ENCODE results near the gene PIP5K1C.
A peak's percentile ranks its signal among the peaks of the same experiment; 100 is the strongest.

PIP5K1C gene

DNA sequence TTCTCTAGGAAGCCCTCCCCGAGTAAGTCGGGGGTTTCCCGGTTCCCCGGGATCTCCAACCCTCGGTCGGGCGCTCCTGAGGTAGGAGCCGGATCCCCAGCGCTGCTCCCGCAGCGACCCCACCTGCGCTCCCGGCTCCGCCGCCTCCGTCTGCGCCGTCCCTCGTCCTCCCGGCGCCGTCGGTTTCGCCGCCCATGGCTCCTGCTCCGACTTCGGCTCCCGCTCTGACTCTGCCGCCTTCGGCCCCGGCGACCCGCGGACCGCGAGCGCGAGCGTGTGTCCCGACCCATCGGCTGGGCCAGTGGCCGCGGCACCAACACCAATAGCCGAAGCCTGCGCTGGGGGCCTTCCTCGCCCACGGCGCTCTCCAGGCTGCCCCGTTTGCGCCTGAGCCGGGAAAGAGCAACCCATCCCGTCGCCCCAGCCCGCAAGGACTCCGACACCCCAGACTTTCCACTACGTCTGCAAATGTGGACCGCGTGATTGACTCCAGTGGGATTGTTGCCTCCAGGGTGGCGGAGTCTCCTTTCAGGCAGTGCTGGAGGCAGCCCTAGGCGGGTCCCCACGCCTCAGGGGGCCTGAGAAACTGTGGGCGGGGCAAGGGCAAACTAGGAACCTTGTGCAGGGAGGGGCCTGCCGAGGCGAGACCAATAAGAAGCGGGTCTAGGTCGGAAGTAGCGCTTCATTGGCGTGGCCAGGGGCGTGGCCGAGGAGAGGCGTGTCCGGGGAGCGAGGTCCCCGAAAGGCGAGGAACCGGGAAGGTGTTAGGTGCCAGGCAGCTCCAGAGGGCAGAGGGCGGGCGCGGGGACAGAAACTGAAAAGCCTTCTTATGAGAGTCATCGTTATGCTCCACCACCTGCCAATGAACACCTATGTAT is 73.6 kb downstream of the PIP5K1C start, which contains the start of gene CACTIN:
CACTIN (minus strand) TSS at position 318 of the 878 bp plus-strand sequence; CDS start at position 290, 28 bp downstream.
- peak; percentile 100 for DNase-seq (ENCODE audit: low spot score)

DNA sequence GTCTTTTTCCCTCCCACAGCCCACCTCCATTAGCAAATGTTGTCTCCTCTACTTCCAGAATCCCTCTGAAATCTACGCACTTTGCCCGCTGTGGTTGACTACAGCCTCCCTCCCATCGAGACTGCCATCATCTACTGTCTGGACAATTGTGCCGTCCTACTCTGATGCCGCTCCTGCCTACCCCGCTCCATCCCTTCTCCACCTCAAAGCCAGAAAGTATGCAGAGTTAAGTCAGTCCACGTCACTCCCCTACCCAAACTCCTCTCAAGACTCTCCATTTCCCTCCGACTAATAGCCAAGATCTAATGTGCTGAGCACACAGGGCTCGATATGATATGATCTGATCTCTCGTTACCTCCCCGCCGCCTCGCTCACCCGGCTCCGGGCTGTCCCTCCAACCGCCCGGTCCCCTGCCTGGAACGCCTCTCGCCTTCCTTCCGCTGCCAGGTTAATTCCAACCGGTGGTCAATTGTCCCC is 74.2 kb downstream of the PIP5K1C start:
- peak; percentile 37 for DNase-seq (ENCODE audit: low spot score)

DNA sequence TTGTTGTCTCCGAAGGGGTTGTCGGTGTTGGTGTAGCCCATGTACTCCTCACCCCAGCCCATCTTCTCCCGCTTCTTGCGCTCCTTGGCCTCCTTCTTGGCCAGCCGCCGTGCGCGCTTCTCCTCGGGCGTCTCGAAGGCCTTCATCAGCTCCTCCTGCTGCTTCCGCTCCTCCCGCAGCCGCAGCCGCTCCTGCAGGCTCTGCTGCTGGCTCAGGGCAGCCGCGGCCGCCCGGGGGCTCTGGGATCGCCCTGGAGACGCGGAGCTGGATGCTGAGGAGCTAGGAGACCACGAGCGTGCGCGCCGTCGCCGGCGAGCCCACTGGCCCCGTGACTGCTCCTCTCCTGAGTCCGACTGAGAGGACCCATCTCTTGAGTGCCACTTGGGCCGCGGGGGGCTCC is 76.6 kb downstream of the PIP5K1C start:
- no peak for DNase-seq (ENCODE audit: low spot score)

DNA sequence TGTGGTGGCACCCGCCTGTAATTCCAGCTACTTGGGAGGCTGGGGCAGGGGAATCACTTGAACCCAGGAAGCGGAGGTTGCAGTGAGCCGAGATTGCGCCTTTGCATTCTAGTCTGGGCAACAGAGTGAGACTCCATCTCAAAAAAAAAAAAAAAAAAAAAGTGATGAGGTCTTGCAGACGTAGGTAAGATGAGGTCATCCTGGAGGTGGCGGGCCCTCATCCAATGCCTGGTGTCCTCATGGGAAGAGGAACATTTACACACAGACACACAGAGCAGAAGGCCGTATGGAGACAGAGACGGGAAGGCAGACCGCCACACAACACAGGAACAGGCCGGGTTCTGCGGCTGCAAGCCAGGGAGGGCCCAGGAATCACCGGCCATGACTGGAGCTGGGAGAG is 78.0 kb downstream of the PIP5K1C start:
- no peak for DNase-seq (ENCODE audit: low spot score)

DNA sequence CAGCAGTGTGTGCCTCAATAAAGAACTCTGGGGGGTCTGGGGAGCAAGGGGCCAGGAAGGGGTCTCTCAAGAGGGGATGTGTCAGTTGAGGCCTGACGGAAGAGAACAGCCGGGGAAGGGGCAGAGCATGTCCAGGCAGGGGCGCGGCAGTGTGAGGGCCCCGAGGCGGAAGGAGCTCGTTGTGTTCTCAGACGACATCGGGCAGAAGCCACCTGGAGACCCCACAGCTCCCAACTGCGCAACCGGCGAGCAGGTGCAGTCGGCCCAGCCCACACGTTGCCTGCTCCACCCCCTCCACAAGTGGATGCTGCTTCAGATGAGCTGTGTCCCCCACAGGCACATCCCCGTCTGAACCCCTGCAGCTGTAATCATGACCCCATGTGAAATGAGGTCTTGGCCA is 78.6 kb downstream of the PIP5K1C start:
- no peak for DNase-seq (ENCODE audit: low spot score)

DNA sequence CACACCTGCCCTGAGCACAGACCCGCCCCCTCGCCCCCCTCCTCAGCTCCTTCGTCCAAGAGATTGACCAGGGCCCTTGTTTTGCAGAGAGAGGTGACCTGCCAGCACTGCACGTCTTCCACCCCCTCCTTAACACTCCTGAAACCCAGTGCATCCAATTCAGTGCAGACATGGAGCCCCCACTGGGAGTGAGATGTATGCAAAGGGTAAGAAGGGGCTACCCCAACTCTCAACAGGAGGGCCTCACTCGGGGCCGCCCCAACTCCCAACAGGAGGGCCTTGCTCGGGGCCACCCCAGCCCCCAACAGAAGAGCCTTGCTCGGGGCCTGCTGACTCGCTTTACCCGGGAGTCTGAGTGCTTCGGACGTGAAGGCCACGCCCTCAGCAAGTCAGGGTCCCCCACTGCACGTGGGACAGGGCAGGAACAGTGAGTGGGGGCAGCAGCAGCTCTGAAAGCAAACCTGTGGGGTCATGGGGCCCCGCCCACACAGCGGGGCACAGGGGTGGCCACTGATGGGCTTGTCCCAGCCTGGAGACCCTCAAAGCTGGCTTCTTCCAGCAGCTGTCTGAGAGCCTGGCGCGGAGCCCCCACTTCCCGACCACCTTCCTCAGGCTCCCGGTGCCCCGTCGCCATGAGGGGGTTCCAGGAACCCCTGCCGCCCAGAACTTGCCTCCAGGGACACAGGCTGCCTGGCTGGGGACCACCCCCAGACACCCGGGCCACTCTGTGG is 79.3 kb downstream of the PIP5K1C start:
- DNase-seq (ENCODE audit: low spot score), result no peak

DNA sequence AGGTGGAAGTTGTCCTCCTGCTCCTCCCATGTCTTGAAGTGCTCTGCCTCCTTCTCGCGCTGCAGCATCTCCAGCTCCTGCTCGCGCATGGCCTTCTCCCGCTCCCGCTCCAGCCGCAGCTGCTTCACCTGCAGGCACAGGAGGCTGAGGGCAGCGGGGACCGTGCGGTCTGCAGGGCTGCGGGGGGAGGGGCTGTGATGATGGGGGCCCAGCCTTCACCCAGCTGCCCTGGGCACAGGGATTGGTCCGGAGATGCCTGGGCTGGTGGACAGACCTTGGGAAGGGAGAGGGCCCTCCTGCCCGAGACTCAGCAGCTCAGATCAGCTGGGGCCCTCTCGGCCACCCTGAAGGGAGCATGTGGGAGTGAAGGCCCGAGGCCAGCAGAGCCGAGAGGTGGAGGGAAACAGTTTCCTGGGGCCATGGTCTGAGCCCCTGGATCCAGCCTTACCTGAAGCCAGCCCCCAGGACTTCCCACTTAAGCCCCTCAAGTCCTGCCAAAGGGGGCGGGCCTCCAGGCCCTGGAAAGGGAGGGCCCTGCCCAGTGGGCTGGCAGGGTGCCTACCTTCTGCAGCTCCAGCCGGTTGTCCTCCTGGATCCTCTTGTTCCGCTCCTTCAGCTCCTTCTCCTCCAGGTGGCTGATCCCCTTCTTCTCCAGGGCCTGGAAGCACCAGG is 80.0 kb downstream of the PIP5K1C start:
- DNase-seq (ENCODE audit: low spot score), result peak; percentile 36

DNA sequence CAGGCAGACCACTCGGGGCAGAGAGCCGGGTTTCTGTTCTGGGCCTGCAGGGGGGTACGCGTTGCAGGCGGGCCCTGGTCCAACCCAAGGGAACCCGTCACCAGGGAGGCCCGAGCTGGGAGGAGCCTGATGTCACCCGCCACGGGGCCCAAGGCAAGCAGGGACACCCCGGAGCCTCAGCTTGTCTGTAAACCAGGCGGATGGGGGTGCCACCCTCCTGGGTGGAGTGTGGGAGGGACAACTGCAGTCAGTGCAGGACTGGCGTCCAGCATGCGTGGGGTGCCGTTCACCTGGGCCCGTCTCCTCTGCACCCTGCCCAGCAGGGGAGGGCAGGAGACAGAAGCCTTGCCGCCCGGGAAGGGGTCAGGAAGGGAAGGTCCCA is 80.6 kb downstream of the PIP5K1C start:
- no peak for DNase-seq (ENCODE audit: low spot score)

DNA sequence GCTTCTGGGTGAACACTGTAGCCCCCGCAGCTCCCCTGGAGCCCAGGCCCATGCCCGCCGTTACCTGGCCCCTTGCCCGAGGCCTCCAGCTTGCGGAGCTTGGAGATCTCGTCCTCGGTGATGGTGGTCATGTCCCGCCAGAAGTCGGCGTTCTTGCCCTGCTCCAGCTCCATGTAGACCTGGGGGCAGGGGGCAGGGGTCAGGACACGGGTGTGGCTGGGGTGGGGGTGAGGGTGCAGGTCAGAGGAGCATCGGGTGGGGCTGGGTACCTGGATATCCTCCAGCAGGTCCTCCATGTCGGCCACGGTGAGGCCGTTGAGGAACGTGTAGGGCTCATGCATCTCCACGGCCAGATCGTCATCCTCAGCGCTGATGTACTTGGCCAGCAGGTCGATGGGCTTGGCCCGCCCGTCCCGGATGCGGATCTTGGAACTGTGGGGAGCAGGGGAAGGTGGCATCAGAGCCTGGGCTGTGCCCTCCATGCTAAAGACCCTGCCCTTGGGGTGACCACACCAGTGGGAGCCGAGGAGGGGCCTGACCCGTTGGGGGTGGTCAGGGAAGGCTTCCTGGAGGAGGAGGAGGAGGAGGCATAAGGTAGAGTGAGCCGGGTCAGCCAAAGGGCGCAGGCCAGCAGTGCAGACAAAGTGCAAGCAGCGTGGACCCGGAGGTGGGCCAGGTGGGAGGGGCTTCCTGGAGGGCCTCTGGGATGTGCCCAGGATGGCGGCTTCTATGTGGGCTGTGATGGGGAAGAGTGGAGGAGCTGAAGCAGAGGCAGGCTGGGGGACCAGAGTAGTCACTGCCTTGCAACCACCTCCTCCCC is 81.2 kb downstream of the PIP5K1C start:
- no peak for DNase-seq (ENCODE audit: low spot score)

DNA sequence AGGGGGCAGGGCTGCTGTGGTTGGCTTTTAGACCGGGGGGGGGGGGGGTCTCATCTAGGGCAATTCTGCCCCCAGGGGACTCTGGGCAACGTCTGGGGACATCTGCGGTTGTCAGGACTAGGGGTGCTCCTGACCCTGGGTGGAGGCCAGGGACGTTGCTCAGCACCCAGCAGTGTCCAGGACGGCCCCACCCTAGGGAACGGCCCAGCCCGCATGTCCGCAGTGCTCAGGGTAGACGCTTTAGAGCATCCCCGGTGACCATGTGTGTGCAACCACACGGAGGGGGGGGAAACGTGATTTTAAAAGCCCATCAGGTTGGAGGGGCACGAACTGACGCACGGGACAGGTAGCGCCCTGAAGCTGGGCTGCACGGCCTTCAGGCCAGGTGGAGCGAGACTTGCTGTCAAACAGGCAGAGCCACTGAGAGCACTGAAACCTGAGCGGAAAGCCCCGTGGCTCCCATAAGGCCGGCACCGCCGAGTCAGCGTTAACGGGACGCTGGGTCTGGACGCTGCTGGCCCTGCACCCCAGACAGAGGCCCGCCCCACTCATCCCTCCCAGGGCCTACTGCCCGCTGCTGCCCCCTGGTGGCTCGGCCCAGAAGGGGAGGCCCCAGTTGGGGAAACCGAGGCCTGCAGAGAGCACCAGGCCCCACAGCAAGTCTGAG is 82.0 kb downstream of the PIP5K1C start:
- peak; percentile 94 for DNase-seq (ENCODE audit: low spot score)

DNA sequence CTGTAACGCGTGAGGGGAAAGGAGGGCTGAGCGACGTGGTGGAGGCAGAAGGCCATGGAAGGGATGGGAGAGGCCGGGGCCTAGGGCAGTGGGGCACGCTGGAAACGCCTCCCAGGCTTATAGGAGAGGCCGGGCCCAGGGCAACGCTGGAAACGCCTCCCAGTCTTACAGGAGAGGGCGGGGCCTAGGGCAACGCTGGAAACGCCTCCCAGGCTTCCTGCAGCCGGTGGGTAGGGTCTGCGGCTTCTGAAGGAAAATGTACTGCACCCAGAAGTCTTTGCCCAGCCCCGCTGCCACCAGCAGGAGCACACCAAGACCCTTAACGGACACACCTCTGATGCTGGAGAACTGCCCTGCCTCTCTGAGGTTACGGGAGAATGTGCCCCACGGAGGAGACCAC is 82.8 kb downstream of the PIP5K1C start:
- DNase-seq (ENCODE audit: low spot score), result no peak

DNA sequence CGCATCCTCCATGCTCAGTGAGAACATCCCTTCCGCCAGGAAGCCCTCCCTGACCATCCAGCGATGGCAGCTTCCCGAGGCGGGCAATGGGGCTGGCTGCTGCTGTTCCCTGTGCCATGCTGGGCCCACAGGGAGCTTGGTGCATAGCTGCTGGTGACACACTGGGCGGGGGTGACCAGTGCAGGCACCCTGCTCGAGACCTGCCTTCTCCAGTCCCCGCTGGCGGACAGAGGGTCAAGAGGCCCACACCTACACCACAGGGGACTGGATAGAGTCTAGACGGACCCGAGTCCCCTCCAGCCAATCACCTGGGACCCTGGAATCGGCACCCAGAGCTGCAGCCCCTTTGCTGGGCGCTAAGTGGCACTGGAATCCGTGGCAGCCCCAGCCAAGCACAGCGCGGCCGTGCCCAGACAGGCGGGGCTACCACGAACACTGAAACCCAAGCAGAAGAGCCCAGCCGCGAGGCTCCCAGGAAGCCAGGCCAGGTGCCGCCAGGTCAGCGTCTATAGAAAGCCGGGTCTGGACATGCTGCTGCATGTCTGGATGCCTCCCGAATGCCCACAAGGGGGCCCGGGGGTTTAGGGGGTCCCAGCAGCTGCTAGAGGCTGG is 84.6 kb downstream of the PIP5K1C start:
- no peak for DNase-seq (ENCODE audit: low spot score)

DNA sequence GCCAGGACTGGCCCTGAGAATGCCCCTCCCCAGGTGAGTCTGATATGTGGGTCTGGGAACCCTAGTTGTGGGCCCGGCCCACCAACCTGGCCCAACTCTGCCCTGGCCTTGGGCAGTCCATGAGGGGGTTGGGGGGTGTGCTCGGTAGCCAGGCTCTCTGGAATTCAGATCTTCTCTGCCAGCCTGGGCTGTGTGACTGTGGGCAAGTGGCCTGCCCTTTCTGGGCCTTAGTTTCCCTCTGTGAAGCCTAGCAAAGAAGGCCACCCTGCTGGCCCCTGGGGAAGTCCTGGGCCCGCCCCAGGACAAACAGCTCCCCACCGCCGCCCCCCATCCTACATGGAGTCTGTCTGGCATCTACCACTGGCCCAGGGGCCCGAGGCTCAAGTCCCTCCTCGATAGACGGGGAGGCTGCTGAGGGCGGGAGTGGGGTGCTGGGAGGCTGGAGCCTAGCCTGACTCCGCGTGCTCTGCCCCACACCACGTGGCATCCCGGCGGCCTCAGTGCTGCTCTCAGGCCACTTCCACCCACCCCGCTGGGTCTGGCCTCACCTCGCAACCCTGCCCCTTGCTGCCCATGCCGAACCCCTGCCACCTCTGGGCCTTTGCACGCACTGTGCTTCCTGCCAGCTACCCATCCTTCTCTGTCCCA is 85.3 kb downstream of the PIP5K1C start:
- DNase-seq (ENCODE audit: low spot score), result no peak

DNA sequence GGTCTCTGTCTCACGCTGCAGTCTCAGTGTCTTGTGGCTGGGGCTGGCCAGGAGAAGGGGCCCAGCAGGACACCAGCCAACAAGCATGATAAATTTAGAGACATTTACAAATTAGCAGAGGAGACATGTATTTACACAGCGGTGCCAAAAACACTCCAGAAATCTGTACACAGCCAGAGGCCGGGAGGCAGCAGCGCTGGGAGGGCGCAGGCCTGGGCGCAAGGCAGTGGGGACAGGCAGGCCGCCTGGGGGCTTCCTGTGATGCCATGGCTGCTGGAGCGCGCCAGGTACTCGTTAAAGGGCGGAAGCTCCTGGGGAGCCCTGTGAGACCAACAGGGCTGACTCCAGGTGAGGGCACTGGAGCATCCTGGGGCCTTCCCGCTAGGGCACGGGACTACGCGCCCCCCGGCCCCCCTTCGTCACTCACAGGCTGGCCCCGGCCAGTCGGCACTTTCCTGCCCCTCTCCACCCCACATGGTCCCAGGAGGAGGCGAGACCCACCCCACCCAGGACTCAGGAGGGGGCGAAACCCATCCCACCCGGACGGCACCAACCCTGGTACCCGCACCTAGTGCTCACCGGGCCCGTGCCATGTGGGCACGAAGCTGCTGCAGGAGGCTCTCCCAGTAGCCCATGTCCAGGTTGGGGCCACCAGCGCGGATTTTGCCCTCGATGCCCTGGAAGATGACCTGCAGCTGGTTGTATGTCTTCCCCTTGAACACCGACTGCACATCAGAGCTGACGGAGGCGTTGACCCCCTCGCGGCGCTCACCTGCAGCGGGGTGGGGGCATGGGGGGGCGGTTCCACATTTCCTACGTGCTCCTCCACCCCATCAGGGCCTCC is 86.2 kb downstream of the PIP5K1C start:
- no peak for DNase-seq (ENCODE audit: low spot score)

DNA sequence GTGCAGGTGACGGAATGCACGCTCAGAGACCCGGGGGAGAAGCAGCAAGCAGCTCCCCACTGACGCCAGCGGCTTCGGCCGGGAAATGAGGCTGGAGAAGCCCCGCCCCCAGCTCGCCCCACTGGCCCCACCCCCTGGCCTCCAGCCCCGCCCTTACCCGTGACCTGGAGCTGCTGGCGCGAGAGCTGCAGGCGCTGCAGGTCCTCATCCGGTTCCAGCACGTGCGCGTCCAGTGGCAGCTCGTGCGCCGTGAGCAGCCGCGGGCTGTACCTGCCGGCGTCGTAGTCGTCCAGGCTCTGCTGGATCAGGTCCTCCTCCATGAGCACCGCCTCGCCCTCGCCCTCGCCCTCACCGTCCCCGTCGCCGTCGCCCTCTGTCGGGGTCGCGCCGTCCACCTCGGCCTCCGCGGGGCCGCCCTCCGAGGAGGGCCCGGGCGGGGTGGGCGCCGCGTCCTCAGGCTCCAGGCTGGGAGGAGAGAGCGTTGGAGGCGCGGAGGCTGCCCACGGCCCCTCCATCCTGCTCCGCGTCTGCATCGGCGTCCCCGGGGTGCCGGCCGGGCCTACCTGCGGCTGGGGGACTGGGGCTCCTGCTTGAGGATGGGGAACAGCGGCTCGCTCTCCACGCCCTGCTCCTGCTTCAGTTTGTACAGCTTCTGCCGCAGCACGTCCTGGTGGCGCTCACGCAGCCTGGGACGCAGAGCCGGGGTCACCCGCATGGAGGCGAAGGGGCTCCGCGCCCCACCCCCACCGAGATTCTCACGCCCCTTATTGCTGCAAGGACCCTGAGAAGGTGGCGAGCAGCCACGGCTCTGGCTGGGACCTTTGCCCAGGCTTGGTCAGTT is 87.1 kb downstream of the PIP5K1C start:
- DNase-seq (ENCODE audit: low spot score), result no peak

DNA sequence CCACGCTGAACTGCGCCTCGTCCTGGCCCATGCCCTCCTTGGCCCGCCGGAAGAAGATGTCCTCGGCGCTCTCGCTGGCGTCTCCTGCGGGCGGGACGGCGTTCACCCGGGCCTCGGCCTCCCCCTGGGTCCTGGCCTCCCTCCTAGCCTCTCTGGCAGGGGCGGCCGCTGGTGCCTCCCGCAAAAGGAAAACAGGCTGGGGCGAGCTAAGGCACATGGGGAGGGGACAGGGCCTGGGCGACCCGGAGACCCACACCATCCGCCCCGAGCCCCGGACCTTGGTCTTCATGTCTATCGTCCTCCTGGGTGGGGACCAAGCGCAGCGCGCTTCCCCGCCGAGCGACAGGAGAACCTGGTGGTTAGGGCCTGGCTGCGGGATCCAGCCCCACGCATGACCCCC is 87.9 kb downstream of the PIP5K1C start:
- no peak for DNase-seq (ENCODE audit: low spot score)

DNA sequence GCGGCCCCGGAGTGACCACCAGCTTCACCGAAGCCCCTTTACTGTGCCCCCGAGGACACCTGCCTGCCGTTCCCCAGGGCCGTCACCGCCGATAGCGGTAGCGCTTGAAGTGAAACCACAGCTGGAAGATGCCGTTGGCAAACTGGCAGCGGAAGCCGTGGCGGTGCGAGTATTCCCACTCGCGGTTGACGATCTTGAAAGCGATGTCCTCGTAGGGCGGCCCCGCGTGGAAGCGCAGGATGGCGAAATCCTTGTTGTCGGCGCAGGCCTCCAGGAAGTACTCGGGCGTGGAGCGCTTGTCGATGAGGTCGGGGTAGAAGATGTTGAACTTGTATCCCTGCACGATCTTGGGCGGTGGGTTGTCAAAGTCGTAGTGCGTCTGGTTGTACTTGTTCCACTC is 88.4 kb downstream of the PIP5K1C start:
- DNase-seq (ENCODE audit: low spot score), result no peak

Measured in GM03348 (cell line).